Common myeloid progenitor, CD34-positive (primary cell): ENCODE measurements around the gene SCN9A.

Experiments used
- CTCF ChIA-PET: fragments of 350-600 bp; sonication (Branson Sonifier 250); formaldehyde crosslinking; loops from one replicate; lab custom pipeline; 2021; ENCODE audit warnings: antibody characterized with exemption; lab: Charles Lee
- POLR2A ChIA-PET: fragments of 350-600 bp; sonication (Branson Sonifier 250); formaldehyde crosslinking; loops from one replicate; lab custom pipeline; 2021; ENCODE audit warnings: antibody characterized with exemption; lab: Charles Lee
- DNase-seq, 3 donors: peaks; one replicate each; pipeline versions ENCODE4 v3.0.0 to v3.0.0-alpha.2; 2013
- H3K27ac ChIP-seq, 2 experiments: 1 replicate in 1 of 2; 2 replicates in 1 of 2; pipeline ENCODE4 v1.7.0; 2013; ENCODE audit warnings: inconsistent platforms in 2 of 2, low read length in 2 of 2, mild to moderate bottlenecking in 2 of 2, low read depth in 1 of 2, moderate library complexity in 1 of 2; ENCODE audit not compliant: severe bottlenecking in 2 of 2, insufficient read depth in 1 of 2, poor library complexity in 1 of 2
- H3K27me3 ChIP-seq, 5 experiments: replicated peaks in 2 of 5; 1 replicate in 3 of 5; 2 replicates in 2 of 5; pipeline versions ENCODE4 v1.6.1 to v1.7.0; 2013; ENCODE audit warnings: low read length in 4 of 5, mild to moderate bottlenecking in 2 of 5, moderate library complexity in 2 of 5, inconsistent platforms in 1 of 5; ENCODE audit not compliant: insufficient read depth in 5 of 5, control insufficient read depth in 4 of 5
- H3K36me3 ChIP-seq, 4 experiments: 1 replicate in 2 of 4; 2 replicates in 2 of 4; pipeline versions ENCODE4 v1.6.1 to v1.7.0; 2013; ENCODE audit warnings: low read length in 3 of 4, control low read depth in 1 of 4, mild to moderate bottlenecking in 1 of 4; ENCODE audit not compliant: control insufficient read depth in 4 of 4, insufficient read depth in 4 of 4
- H3K4me1 ChIP-seq, 4 experiments: 1 replicate in 3 of 4; 2 replicates in 1 of 4; pipeline versions ENCODE4 v1.6.1 to v1.7.1; 2013; ENCODE audit warnings: low read length in 3 of 4, mild to moderate bottlenecking in 3 of 4, control low read depth in 1 of 4, inconsistent platforms in 1 of 4, moderate library complexity in 1 of 4; ENCODE audit not compliant: control insufficient read depth in 4 of 4, insufficient read depth in 4 of 4; ENCODE audit errors: control extremely low read depth in 1 of 4
- H3K4me3 ChIP-seq, 7 experiments: 1 replicate in 4 of 7; 2 replicates in 3 of 7; pipeline versions ENCODE4 v1.5.1 to v1.7.0; 2013; ENCODE audit warnings: mild to moderate bottlenecking in 7 of 7, low read length in 6 of 7, moderate library complexity in 6 of 7, inconsistent platforms in 2 of 7, low read depth in 2 of 7, control low read depth in 1 of 7; ENCODE audit not compliant: insufficient read depth in 4 of 7, control insufficient read depth in 1 of 7; ENCODE audit errors: extremely low read depth in 1 of 7
- H3K9me3 ChIP-seq, 5 experiments: 1 replicate in 4 of 5; 2 replicates in 1 of 5; pipeline versions ENCODE4 v1.6.1 to v1.7.1; 2013; ENCODE audit warnings: low read length in 4 of 5, mild to moderate bottlenecking in 2 of 5, inconsistent platforms in 1 of 5, low read depth in 1 of 5, moderate library complexity in 1 of 5; ENCODE audit not compliant: control insufficient read depth in 4 of 5, insufficient read depth in 2 of 5; ENCODE audit errors: control extremely low read depth in 1 of 5
- WGBS: methylation state at CpG from one replicate; pipeline ENCODE4 v1.1.5; 2013; ENCODE audit not compliant: insufficient coverage; 5-methylcytosine and 5-hydroxymethylcytosine counted together

The SCN9A gene

DNA sequence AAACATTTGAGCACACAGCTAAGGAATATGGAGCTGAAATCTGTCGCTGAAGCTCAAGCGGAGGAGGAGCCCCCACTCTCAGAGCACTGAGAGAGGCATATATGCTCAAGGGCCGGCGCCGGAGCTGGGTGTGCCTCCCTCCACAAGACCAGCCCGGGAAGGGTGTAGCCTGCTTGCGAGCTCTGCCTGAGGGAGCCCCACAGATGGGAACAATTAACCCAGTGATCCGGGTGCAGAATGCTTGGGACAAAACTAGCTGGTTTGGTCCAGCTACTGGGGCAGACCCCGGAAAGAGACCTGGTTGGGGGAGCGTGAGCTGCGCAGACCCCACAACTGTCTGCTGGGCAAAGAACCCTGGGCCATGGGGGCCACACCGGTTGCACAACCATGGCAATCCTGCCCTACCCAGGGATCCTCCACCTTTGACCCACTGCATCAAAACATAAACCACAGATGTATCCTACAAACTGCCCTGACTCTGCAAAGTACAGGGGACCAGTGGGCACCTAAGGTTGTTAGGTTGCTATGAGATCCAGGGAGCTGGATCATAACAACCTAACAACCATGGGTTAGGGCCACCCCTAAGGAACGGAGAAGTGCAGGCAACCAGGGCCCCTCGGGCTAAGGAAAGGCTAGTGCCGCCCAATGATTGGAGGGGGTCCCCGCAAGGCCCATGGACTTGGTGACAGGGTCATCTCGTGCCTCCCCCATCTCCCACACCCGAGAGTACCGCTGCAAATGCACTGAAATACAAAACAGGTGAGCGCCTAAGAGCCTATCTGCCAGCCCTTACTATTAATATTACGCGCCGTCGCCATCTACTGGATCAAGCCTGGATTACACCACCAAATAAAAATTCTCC, 194.6 kb downstream of the SCN9A start:
- Histone ChIP-seq H3K9me3 (no peaks in the 10 kb centered on the region), H3K36me3 (no peaks in the 10 kb centered on the region), H3K27ac (no peak overlapping the region), H3K27me3 (no peaks in the 10 kb centered on the region), H3K4me3 (no peak overlapping the region), H3K4me1 (no peaks in the 10 kb centered on the region)
- WGBS: 77% methylated on average over 18 of the region's 24 CpGs
- ChIA-PET CTCF (interaction anchor here (0.7 to 1.6 kb wide), 2 partner anchors 9 to 124 kb away, joined by 3 to 4 read pairs; no protein-coding TSS in a partner anchor), POLR2A (no interaction called here)
- DNase-seq: peak; percentile 31 to 62 (median 56)

DNA sequence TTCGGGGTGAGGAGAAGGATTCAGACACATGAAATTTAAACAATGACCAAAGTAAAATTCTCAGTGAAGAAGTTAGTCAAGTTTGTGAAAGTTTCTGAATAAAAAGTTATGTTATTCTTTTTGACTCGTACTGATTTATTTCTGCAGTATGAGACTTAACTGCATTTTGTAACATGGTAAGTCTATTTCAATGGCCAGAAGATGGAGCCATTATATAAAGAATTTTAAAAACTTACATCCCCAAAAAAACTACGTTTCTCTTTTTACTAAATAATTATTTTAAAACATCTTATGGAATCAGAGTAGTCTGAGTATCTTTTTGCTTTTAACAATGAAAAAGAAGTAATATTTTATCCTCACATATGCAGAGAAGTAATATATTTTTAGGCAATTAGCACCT, 196.5 kb downstream of the SCN9A start:
- Histone ChIP-seq H3K27me3 (no peaks in the 10 kb centered on the region), H3K27ac (no peak overlapping the region), H3K4me1 (no peaks in the 10 kb centered on the region), H3K4me3 (no peak overlapping the region), H3K36me3 (no peaks in the 10 kb centered on the region), H3K9me3 (no peaks in the 10 kb centered on the region)
- WGBS: no CpG with 5 or more reads among the region's 3 CpGs
- ChIA-PET POLR2A (no interaction called here), CTCF (no interaction called here)
- no peak for DNase-seq

DNA sequence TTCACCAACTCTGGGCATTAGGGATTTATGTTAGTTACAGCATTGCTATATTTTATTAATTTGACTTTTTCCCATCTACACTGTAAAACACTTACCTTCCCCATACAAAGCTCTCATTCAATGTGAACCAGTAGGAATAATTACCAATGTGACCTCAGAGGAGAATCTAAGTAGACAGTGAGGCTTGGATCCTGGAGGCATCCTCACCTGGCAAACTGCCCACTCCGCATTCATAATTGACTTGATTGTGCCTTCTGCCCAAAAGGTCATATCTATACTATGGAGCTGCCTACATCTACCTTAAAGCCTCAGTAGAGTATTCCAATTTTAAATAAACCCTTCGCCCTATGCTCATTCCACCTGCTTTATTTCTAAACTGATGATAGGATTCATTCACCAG, 202.5 kb downstream of the SCN9A start:
- Histone ChIP-seq H3K36me3 (no peaks in the 10 kb centered on the region), H3K4me1 (no peaks in the 10 kb centered on the region), H3K27me3 (no peaks in the 10 kb centered on the region), H3K4me3 (no peak overlapping the region), H3K9me3 (peaks cover 0 to 1% (median 0%) of the 10 kb centered on the region in 5 experiments), H3K27ac (no peak overlapping the region)
- 94% methylated on average over 2 of the region's 2 CpGs for WGBS
- CTCF ChIA-PET: interaction anchor here (0.6 to 1.7 kb wide), 2 partner anchors 10 to 116 kb away, joined by 3 to 4 read pairs; no protein-coding TSS in a partner anchor
- DNase-seq: no peak
- POLR2A ChIA-PET: no interaction called here

DNA sequence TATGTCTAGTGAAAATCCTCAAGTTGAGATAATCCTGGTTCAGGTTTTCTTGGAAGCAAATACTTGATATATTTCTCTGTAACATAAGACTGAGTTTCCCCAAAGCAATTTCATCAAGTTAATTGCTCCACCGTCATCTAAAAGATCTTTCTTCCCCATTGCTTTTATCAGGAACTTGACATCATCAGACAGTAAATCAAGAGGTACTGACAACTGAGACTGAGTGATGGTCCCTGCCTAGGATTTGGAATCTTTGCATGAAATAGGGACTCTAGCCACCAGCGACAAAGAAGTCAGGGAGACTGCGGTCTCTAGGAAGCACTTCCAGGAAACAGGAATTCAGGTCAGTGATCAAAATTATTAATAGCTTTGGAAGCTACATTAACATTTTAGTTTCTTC, 204.5 kb downstream of the SCN9A start:
- Histone ChIP-seq H3K27me3 (no peaks in the 10 kb centered on the region), H3K36me3 (no peaks in the 10 kb centered on the region), H3K4me3 (no peak overlapping the region), H3K4me1 (no peaks in the 10 kb centered on the region), H3K9me3 (peaks cover 0 to 1% (median 0%) of the 10 kb centered on the region in 5 experiments), H3K27ac (no peak overlapping the region)
- ChIA-PET CTCF (no interaction called here), POLR2A (no interaction called here)
- DNase-seq: no peak
- 67% methylated on average over 3 of the region's 3 CpGs for WGBS

DNA sequence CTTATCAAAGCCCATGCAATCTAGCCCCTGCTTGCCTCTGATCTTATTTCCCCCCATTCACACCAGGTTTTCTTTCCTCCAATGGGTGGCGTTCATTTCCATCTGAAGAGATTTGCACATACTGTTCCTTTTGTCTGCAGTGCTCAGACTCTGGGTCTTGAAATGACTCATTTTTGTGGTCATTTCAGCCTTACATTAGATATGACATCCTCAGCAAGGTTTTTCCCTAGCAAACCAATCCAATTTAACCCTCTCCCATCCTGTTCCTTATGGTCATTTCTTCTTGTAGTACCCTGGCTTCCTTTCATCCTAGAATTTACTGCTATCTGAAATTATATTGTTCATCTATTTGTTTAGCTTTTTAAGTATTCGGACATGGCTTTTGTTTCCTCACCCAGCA, 205.4 kb downstream of the SCN9A start:
- Histone ChIP-seq H3K9me3 (peaks cover 0 to 1% (median 0%) of the 10 kb centered on the region in 5 experiments), H3K36me3 (no peaks in the 10 kb centered on the region), H3K4me1 (no peaks in the 10 kb centered on the region), H3K27ac (no peak overlapping the region), H3K4me3 (no peak overlapping the region), H3K27me3 (no peaks in the 10 kb centered on the region)
- CTCF ChIA-PET: no interaction called here
- 100% methylated on average over 2 of the region's 2 CpGs for WGBS
- DNase-seq: no peak
- POLR2A ChIA-PET: no interaction called here

DNA sequence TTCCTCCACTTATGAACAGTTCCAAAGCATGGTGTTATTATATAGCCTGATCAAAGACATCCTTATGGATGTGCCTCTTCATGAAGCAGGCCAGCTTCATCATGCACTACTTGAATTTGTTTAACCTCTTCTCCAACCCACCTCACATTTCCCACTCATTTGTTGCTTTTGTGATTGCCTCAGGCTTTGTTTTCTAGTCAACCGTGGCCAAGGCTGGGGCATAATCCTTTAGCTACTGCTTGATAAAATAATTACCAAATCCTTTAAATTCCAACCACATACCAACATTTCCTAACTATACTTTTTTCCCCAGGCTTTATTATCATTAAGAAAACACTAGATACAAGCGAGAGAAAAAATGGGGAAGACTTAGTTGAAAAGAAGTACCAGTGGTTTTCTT, 208.3 kb downstream of the SCN9A start:
- no peak for DNase-seq
- H3K9me3 ChIP-seq: peaks cover 0 to 1% (median 0%) of the 10 kb centered on the region in 5 experiments
- no peaks in the 10 kb centered on the region for H3K4me1 ChIP-seq
- no peak overlapping the region for H3K27ac ChIP-seq
- H3K4me3 ChIP-seq: no peak overlapping the region
- CTCF ChIA-PET: no interaction called here
- no peaks in the 10 kb centered on the region for H3K36me3 ChIP-seq
- 100% methylated on average over 1 of the region's 2 CpGs for WGBS
- POLR2A ChIA-PET: no interaction called here
- no peaks in the 10 kb centered on the region for H3K27me3 ChIP-seq

DNA sequence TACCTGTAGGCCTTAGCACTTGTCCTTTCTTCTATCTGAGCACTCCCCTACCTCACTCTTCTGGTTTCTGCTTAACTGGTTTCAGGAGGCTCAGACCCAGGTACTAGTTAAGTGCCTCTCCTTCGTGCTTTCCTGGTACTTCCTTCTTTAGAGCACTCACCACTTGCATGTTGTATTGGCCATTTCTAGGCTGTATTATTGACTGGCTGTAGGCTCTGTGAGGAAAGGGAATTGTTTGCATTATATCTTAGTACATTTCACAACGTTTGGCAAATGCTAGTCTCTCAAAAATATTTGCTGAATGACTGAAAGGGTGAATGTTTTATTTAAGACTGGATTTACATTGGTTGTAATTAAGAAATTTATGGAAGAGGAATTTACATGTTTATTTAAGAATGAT, 212.0 kb downstream of the SCN9A start:
- no peak for DNase-seq
- Histone ChIP-seq H3K4me3 (no peak overlapping the region), H3K36me3 (no peaks in the 10 kb centered on the region), H3K27me3 (no peaks in the 10 kb centered on the region), H3K27ac (no peak overlapping the region), H3K4me1 (no peaks in the 10 kb centered on the region), H3K9me3 (no peaks in the 10 kb centered on the region)
- 100% methylated on average over 2 of the region's 2 CpGs for WGBS
- ChIA-PET POLR2A (no interaction called here), CTCF (no interaction called here)
